SK-N-MC (cell line): ENCODE measurements around the gene IFNAR1.

Source experiments
- DNase-seq: peaks from one replicate; pipeline ENCODE4 v3.0.0-alpha.2; 2011; ENCODE audit warnings: low read depth, low spot score
- H3K27ac ChIP-seq: fragments of 200-600 bp; sonication (generic); 2 replicates; pipeline ENCODE4 v1.5.1; 2016; ENCODE audit warnings: mixed run types
- H3K36me3 ChIP-seq: fragments of 200-600 bp; sonication (generic); 2 replicates; pipeline ENCODE4 v1.6.1; 2017; ENCODE audit warnings: antibody characterized with exemption, low read length, mixed read lengths; ENCODE audit not compliant: insufficient read depth
- H3K4me3 ChIP-seq: fragments of 200-600 bp; sonication (generic); 2 replicates; pipeline ENCODE4 v1.5.1; 2016
- H3K9ac ChIP-seq: fragments of 200-600 bp; sonication (generic); 2 replicates; pipeline ENCODE4 v1.8.0; 2017; ENCODE audit warnings: mixed run types, mixed read lengths; ENCODE audit not compliant: insufficient read length
- H3K9me3 ChIP-seq: fragments of 200-600 bp; sonication (generic); 2 replicates; pipeline ENCODE4 v1.6.1; 2017; ENCODE audit warnings: low read depth, mild to moderate bottlenecking, antibody characterized with exemption, low read length, moderate library complexity, mixed read lengths
- EZH2 ChIP-seq: fragments of 200-600 bp; sonication (generic); IDR thresholded peaks from one replicate; pipeline ENCODE4 v1.6.1; 2017; ENCODE audit warnings: antibody characterized with exemption
- FOXP2 ChIP-seq: optimal IDR thresholded peaks from 2 replicates; pipeline ENCODE3; 2011; ENCODE audit warnings: mild to moderate bottlenecking, moderate library complexity; ENCODE audit not compliant: insufficient read depth; ENCODE audit errors: extremely low read length, control extremely low read depth
- POLR2AphosphoS5 ChIP-seq: IDR thresholded peaks from 2 replicates; pipeline ENCODE4 v1.6.1; 2012; ENCODE audit warnings: mild to moderate bottlenecking, low read depth, low read length, borderline replicate concordance

The IFNAR1 gene

GRCh38 chr21:33330726-33331125, 6.0 kb downstream of the IFNAR1 start:
- no peak for DNase-seq
- peaks cover 50% of the 10 kb centered on the region for H3K36me3 ChIP-seq
- H3K9me3 ChIP-seq: peaks cover 7% of the 10 kb centered on the region; the same call in 1 of the 2 replicates
- TF ChIP-seq POLR2AphosphoS5 (no peak), EZH2 (no peak), FOXP2 (no peak)
- H3K4me3 ChIP-seq: no peak overlapping the region
- H3K27ac ChIP-seq: no peak overlapping the region
- no peak overlapping the region for H3K9ac ChIP-seq

GRCh38 chr21:33332143-33332542, 7.4 kb downstream of the IFNAR1 start:
- TF ChIP-seq EZH2: no peak
- no peak for TF ChIP-seq FOXP2
- no peak for TF ChIP-seq POLR2AphosphoS5
- Histone ChIP-seq H3K9ac (no peak overlapping the region), H3K9me3 (peaks cover 7% of the 10 kb centered on the region; the same call in 1 of the 2 replicates), H3K4me3 (no peak overlapping the region), H3K27ac (no peak overlapping the region), H3K36me3 (peaks cover 50% of the 10 kb centered on the region)
- no peak for DNase-seq

GRCh38 chr21:33334191-33334590, 9.4 kb downstream of the IFNAR1 start:
- H3K9me3 ChIP-seq: peaks cover 7% of the 10 kb centered on the region; the same call in 1 of the 2 replicates
- no peak for TF ChIP-seq EZH2
- no peak for TF ChIP-seq POLR2AphosphoS5
- no peak for TF ChIP-seq FOXP2
- H3K4me3 ChIP-seq: no peak overlapping the region
- peaks cover 38% of the 10 kb centered on the region for H3K36me3 ChIP-seq
- no peak overlapping the region for H3K27ac ChIP-seq
- no peak overlapping the region for H3K9ac ChIP-seq
- no peak for DNase-seq

- Histone ChIP-seq H3K9me3 (peaks cover 7% of the 10 kb centered on the region; the same call in 1 of the 2 replicates), H3K4me3 (no peak overlapping the region), H3K27ac (no peak overlapping the region), H3K9ac (no peak overlapping the region), H3K36me3 (peaks cover 35% of the 10 kb centered on the region)
- DNase-seq: no peak
- no peak for TF ChIP-seq FOXP2
Observed at GRCh38 chr21:33334824-33335223, 10.1 kb downstream of the IFNAR1 start.

- Histone ChIP-seq H3K9ac (no peak overlapping the region), H3K4me3 (no peak overlapping the region), H3K27ac (no peak overlapping the region), H3K9me3 (0 out of 2 replicates have a peak, but pooled peaks cover 3% of the 10 kb centered on the region), H3K36me3 (peaks cover 19% of the 10 kb centered on the region)
- TF ChIP-seq FOXP2 (no peak), POLR2AphosphoS5 (no peak), EZH2 (no peak)
- DNase-seq: no peak
Observed at GRCh38 chr21:33339135-33339534, 14.4 kb downstream of the IFNAR1 start.

GRCh38 chr21:33339918-33340317, 15.1 kb downstream of the IFNAR1 start:
- Histone ChIP-seq H3K4me3 (no peak overlapping the region), H3K9ac (no peak overlapping the region), H3K36me3 (peaks cover 21% of the 10 kb centered on the region), H3K27ac (no peak overlapping the region), H3K9me3 (0 out of 2 replicates have a peak, but pooled peaks cover 3% of the 10 kb centered on the region)
- no peak for DNase-seq
- TF ChIP-seq POLR2AphosphoS5 (no peak), FOXP2 (no peak), EZH2 (no peak)

GRCh38 chr21:33345751-33346238, 21.0 kb downstream of the IFNAR1 start:
- no peaks in the 10 kb centered on the region for H3K9me3 ChIP-seq
- peaks cover 43% of the 10 kb centered on the region for H3K36me3 ChIP-seq
- no peak for DNase-seq
- no peak overlapping the region for H3K4me3 ChIP-seq
- TF ChIP-seq FOXP2 (no peak), EZH2 (no peak), POLR2AphosphoS5 (no peak)
- no peak overlapping the region for H3K9ac ChIP-seq
- no peak overlapping the region for H3K27ac ChIP-seq

GRCh38 chr21:33348706-33349105, 23.9 kb downstream of the IFNAR1 start:
- no peak for TF ChIP-seq POLR2AphosphoS5
- TF ChIP-seq EZH2: no peak
- TF ChIP-seq FOXP2: no peak
- Histone ChIP-seq H3K27ac (no peak overlapping the region), H3K9me3 (no peaks in the 10 kb centered on the region), H3K36me3 (peaks cover 37% of the 10 kb centered on the region), H3K4me3 (no peak overlapping the region), H3K9ac (no peak overlapping the region)
- DNase-seq: no peak

GRCh38 chr21:33350676-33351075, 25.9 kb downstream of the IFNAR1 start:
- H3K9ac ChIP-seq: no peak overlapping the region
- peaks cover 33% of the 10 kb centered on the region for H3K36me3 ChIP-seq
- no peak for DNase-seq
- TF ChIP-seq EZH2 (no peak), POLR2AphosphoS5 (no peak), FOXP2 (no peak)
- H3K27ac ChIP-seq: no peak overlapping the region
- no peak overlapping the region for H3K4me3 ChIP-seq
- H3K9me3 ChIP-seq: no peaks in the 10 kb centered on the region
